ENCODE measurements around the gene TSACC.

DNA sequence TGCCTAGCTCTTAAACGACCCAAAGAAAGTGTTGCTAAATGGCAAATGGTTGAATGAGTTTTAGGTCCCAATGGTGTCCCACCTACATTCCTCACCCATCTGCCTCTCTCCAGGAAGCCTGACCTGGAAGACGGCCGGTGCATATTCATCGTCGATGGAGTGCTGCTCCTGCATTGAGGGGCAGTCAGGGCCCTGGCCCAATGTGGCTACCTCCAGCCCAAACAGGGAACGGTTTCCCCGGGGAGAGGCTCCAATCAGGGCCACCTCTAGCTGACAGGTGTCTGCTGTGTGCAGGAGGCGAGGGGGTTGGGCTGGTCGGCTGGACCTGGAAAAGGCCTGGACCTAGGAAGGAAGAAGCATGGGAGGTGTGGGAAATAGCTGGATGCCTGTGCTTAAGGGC is 44.4 kb upstream of the TSACC start:
- TF ChIP-seq CTCF (IDR thresholded peaks at IDR 0.05; ENCODE audit: low read depth, low read length) (no peak), POLR2A (IDR thresholded peaks at IDR 0.05; ENCODE audit: extremely low read depth, insufficient read length) (no peak)
